H1 (cell line): ENCODE data around the gene ABI3BP.

Source experiments
- JUND ChIP-seq: IDR thresholded peaks from 2 replicates; pipeline ENCODE4 v1.6.1; 2011; ENCODE audit warnings: mild to moderate bottlenecking, improper control_type of control experiment, low read length
- SUZ12 ChIP-seq: fragments of 200-600 bp; sonication (generic); IDR thresholded peaks from 2 replicates; pipeline ENCODE4 v1.6.1; 2012; ENCODE audit warnings: mild to moderate bottlenecking, inconsistent platforms, low read length, moderate library complexity, mixed read lengths
- TAF1 ChIP-seq: IDR thresholded peaks from 2 replicates; pipeline ENCODE4 v1.6.1; 2011; ENCODE audit warnings: mild to moderate bottlenecking, low read depth, low read length
- TF ChIP-seq, protein P1 (sequence below), 3 experiments: IDR thresholded peaks; 1 replicate in 2 of 3; 2 replicates in 1 of 3; pipeline versions ENCODE4 v1.5.1 to v1.6.1; 2011; ENCODE audit warnings: low read length in 3 of 3, mild to moderate bottlenecking in 3 of 3, inconsistent platforms in 2 of 3, low read depth in 1 of 3, moderate library complexity in 1 of 3; ENCODE audit not compliant: insufficient read depth in 1 of 3; ENCODE audit errors: control extremely low read depth in 1 of 3

- TF ChIP-seq SUZ12 (no peak), TAF1 (no peak), JUND (no peak)
- TF ChIP-seq, protein P1, sequence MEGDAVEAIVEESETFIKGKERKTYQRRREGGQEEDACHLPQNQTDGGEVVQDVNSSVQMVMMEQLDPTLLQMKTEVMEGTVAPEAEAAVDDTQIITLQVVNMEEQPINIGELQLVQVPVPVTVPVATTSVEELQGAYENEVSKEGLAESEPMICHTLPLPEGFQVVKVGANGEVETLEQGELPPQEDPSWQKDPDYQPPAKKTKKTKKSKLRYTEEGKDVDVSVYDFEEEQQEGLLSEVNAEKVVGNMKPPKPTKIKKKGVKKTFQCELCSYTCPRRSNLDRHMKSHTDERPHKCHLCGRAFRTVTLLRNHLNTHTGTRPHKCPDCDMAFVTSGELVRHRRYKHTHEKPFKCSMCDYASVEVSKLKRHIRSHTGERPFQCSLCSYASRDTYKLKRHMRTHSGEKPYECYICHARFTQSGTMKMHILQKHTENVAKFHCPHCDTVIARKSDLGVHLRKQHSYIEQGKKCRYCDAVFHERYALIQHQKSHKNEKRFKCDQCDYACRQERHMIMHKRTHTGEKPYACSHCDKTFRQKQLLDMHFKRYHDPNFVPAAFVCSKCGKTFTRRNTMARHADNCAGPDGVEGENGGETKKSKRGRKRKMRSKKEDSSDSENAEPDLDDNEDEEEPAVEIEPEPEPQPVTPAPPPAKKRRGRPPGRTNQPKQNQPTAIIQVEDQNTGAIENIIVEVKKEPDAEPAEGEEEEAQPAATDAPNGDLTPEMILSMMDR (IDR thresholded peaks at IDR 0.05; ENCODE audit: control extremely low read depth in 1 of 3, insufficient read depth in 1 of 3, low read depth in 1 of 3, low read length in 3 of 3): no peak
Measured at GRCh38 chr3:100957261-100957986, 35.8 kb downstream of the ABI3BP start.
